GM21723 (cell line): ENCODE data around the gene ZNF562.
A peak's percentile ranks its signal among the peaks of the same experiment; 100 is the strongest.
"Not testable (repeated sequence)": the region's sequence is repeated elsewhere in the genome, so short reads cannot be mapped to it uniquely, and the experiment has no call there.

ENCODE experiments used
- ATAC-seq: cut with Tn5 transposase; IDR thresholded peaks from one replicate; pipeline ENCODE4 v1.9.1; 2021; ENCODE audit warnings: mild to moderate bottlenecking, moderate library complexity; ENCODE audit not compliant: unreplicated experiment

The ZNF562 gene

GRCh38 chr19:9674663-9675357, at the start of gene ZNF562:
Gene ZNF562 (minus strand): TSS chr19:9675100. CDS start chr19:9660744, 14,356 bp downstream.
- ATAC-seq = peak; percentile 92

DNA sequence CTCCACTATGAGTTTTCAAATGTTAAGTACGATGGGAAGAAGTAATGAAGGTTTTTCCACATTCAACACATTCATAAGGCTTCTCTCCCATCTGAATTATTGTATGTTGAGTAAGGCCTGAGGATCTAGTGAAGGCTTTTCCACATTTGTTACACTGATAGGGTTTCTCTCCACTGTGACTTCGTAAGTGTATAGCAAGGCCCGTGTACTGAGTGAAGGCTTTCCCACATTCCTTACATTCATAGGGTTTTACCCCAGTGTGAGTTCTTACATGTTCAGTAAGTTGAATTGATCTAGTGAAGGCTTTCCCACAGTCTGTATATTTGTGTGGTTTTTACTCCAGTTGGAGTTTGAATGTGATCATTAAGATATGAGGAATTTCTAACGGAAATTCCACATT, 49.3 kb upstream of the ZNF562 start:
- no peak for ATAC-seq

DNA sequence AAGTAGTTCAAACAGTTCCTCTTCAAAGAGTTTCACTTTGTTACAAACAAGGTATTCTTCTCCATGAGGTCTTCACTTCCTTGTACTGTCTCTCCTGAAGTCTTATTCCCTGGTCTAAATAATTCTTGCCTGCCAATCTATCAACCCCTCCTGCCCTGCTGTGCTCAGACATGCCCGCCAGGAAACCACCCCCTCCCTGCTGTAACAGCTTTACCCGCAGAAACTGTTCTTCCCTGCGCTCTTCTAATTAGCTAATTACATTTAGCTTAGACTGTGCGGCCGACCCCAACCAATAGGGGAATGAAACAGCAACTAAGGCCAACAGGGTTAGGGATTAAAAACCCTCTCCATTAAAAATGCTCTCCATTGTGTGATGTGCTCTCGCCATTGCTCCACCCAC, 47.0 kb upstream of the ZNF562 start:
- ATAC-seq = no peak

DNA sequence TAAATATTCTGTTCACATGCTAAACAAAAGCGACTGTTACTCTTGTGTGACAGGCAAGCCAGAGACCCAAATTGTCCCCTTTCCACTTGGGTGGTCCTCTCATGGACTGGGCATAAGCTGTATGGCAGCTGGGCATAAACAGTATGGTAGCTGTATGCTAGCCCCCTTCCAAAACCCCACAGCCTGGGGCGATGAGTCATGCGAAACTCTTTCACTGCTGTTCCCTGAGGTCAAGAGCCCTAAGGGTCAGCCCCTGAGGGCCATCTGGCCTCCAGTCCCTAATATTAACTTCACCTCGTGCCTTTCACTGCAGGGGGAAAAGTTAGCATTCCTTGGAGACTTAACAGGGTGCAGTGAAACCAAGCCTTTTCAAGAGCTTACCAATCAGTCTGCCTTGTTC, 45.6 kb upstream of the ZNF562 start:
- ATAC-seq = no peak

- no peak for ATAC-seq
These were observed 36.9 kb upstream of the ZNF562 start for GRCh38 chr19:9711815-9712214.

- ATAC-seq = no peak
These were observed 34.4 kb upstream of the ZNF562 start for GRCh38 chr19:9709305-9709704.

GRCh38 chr19:9705836-9706235, 30.9 kb upstream of the ZNF562 start:
- ATAC-seq = no peak

DNA sequence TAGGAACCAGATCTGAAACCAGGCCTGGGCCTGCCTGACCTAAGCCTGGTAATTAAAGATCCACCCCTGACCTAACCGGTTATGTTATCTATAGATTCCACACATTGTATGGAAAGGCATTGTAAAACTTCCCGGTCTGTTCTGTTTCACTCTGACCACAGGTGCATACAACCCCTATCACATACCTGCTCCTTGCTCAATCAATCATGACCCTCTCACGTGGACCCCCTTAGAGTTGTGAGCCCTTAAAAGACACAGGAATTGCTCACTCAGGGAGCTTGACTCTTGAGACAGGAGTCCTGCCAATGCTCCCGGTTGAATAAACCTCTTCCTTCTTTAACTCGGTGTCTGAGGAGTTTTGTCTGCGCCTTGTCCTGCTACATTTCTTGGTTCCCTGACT, 27.3 kb upstream of the ZNF562 start:
- ATAC-seq = no peak

GRCh38 chr19:9700229-9700981, 25.5 kb upstream of the ZNF562 start:
- no peak for ATAC-seq

- not testable (repeated sequence) for ATAC-seq
These were observed 15.4 kb upstream of the ZNF562 start for GRCh38 chr19:9690301-9690700.

DNA sequence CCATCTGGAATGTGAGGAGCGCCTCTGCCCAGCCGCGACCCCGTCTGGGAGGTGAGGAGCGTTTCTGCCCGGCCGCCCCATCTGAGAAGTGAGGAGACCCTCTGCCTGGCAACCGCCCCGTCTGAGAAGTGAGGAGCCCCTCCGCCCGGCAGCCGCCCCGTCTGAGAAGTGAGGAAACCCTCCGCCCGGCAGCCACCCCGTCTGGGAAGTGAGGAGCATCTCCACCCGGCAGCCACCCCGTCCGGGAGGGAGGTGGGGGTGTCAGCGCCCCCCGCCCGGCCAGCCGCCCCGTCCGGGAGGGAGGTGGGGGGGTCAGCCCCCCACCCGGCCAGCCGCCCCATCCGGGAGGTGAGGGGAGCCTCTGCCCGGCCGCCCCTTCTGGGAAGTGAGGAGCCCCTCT, 5.1 kb upstream of the ZNF562 start:
- ATAC-seq = not testable (repeated sequence)

- not testable (repeated sequence) for ATAC-seq
These were observed 530 bp upstream of the ZNF562 start for GRCh38 chr19:9675358-9675901.

GRCh38 chr19:9673912-9674662, 813 bp downstream of the ZNF562 start:
- peak; percentile 10 for ATAC-seq

GRCh38 chr19:9672893-9673292, 2.0 kb downstream of the ZNF562 start:
- no peak for ATAC-seq

DNA sequence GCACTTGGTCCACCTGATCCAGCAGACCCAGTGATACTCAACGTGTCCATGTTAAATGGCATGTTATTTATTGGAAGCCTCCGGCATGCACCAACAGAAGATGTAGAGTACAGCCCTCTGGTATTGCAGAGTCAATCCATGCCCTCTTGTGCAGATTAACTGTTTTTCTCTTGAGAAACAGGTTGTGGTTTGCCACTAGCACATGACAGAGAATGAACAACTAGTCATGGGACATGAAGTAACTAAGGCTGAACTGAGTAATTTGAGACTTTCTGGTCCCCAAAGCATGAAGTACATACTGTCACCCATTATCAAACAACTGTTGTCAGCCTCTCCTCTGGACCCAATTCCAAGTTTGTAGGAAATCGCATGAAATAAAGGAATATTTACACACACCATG, 3.2 kb downstream of the ZNF562 start:
- ATAC-seq = no peak

- ATAC-seq = no peak
These were observed 6.4 kb downstream of the ZNF562 start for GRCh38 chr19:9668544-9668943.

GRCh38 chr19:9667898-9668297, 7.0 kb downstream of the ZNF562 start:
- ATAC-seq = no peak

DNA sequence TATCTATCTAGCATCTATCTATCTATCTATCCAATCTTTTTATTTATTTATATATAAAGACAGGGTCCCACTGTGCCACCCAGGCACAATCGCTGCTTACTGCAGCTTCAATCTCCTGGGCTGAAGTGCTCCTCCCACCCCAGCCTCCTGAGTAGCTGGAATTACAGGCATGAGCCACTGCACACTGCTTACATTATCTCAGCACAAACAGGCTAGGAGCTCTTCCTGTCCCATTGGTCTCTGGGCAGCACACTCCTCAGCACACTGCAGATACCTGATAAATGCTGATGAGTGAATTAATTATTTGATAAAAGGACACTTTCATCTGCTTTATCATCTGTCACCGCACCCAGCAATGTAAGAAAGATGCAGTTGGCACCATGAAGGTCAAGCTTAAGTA, 16.1 kb downstream of the ZNF562 start:
- ATAC-seq = no peak

DNA sequence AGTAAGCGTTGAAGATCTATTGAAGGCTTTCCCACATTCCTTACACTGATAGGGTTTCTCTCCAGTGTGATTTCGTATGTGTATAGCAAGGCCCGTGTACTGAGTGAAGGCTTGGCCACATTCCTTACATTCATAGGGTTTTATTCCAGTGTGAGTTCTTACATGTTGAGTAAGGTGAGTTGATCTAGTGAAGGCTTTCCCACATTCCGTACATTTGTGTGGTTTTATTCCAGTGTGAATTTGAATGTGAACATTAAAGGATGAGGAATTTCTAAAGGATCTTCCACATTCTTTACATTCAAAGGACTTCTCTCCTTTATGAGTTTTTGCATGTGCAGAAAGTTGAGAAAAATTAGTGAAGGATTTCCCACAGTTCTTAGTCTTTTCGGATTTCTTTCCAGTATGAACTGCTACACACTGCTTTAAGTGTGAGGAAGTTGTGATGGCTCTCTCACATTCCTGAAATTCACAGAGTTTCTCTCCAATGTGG, 21.8 kb downstream of the ZNF562 start:
- ATAC-seq = not testable (repeated sequence)

DNA sequence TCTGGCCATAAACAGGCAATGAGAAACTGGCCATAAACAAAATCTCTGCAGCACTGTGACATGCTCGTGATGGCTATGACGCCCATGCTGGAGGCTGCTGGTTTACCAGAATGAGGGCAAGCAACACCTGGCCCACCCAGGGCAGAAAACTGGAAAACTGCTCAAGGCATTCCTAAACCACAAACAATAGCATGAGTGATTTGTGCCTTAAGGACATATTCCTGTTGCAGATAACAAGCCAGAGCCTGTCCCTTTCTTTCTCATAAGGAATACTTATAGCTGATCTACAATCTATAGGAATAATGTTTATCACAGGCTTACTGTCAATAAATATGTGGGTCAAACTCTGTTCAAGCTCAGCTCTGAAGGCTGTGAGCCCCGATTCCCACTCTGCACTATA, 23.4 kb downstream of the ZNF562 start:
- ATAC-seq = not testable (repeated sequence)

DNA sequence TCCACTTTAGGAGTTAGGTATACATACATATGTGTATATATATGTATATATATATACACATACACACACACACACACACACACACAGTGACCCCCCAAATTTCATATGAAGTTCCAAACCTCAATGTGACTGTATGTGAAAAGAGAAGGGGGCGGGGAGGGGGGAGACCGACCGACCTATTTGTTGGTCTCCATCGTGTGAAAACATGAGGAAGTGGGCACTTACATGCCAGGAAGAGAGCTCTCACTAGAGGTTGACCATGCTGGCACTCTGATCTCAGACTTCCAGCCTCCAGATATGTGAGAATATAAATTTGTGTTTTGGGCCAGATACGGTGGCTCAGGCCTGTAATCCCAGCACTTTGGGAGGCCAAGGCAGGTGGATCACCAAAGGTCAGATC, 24.6 kb downstream of the ZNF562 start:
- no peak for ATAC-seq
